Adipose tissue (tissue), 3 donors: Measurements from ENCODE around the gene GPC1. TPM values are rescaled to one million over a fixed set of nuclear protein-coding genes. Genes with fewer than 3 reads are reported as not detected.
"Not testable (repeated sequence)": the region's sequence is repeated elsewhere in the genome, so short reads cannot be mapped to it uniquely, and the experiment has no call there.

Experiments
- H3K27ac ChIP-seq: one replicate; pipeline ENCODE4 v1.5.1; 2013; ENCODE audit warnings: low read depth, low read length
- WGBS, 3 donors: extraction: QIAGEN DNeasy Blood & Tissue Kit; methylation state at CpG; one replicate each; pipeline ENCODE4 v1.1.7; 2013; 5-methylcytosine and 5-hydroxymethylcytosine counted together
- polyA plus RNA-seq, 3 donors: library from polyadenylated mRNA; stranded (reverse); fragments of 200-250 nt; gene quantifications; one replicate each; pipeline ENCODE4 v1.2.3, GENCODE V29; 2013
- donor health status: healthy with polysubstance abuse.
- donor health status: Bipolar disorder and iron deficiency.
- donor health status: healthy.

GPC1 gene
- polyA plus RNA-seq, 3 donors, result 22.5 to 62.0 (median 27.1) TPM

DNA sequence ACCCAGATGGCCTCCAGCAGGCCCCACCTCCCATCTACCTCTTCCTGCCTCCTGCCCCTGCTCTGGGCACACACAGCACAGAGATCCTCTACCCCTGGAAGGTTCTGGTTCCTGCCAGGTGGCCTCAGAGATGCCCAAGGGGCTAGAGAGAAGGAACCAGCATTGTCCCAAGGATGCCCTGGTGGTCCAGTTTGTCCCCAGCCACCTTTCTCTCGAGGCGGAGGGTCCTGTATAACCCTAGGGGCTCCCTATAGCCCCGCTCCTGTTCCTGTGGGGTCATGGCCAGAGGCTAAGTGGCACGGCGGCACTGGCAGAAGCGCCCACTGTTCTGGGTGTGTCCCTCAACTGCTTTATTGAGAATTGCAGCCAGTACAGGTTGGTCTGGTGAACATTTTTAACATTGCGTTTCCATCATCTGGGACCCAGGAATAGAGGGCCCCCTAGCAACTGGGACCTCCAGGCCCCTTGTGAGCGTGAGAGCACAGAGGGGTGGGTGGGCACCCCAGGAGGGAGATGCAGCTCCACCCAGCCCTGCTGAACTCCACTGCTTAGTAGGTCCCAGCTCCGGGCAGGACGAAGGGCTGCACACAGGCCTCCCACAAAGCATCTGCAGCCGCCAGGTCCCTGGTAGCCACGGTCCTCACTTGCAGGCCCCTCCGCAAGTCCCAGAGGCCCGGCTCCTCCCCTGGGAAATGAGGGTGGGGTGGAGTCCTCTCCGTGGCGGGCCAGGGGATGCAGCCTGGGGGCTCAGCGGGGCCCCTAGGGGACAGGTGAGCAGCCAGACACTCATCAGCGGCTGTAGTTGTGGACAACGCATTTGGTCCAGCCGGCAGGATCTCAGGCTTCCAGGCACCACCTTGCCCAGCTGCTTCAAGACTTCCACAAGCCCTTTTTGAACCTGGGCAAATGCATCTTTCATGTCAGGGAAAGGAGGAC is 33.1 kb downstream of the GPC1 start:
- WGBS, 3 donors, result 65 to 78% (median 77%) methylated on average over 20 of the region's 20 CpGs

GRCh38 chr2:240469239-240469636 is 33.8 kb downstream of the GPC1 start:
- WGBS, 3 donors, result 35 to 57% (median 47%) methylated on average over 10 of the region's 10 CpGs
- no peak overlapping the region for H3K27ac ChIP-seq

More for the DNA sequence above, 33.1 kb downstream of the GPC1 start:
- H3K27ac ChIP-seq, result no peak overlapping the region

DNA sequence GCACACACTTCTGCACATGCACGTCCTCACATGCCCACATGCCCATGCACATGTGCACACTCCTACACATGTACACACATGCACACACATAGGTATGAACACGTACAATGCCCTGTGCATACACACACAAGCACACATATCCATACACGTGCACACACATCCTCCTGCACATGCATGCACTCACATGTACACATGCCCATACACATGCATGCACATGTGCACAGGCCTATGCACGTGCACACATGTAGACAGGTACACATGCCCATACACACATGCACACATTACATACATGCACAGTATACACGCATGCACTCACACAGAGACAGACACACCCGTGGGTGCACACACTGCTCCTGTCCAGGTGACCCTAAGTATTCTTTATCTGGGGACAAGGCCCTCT is 34.3 kb downstream of the GPC1 start:
- H3K27ac ChIP-seq, result no peak overlapping the region
- WGBS, 3 donors, result 89 to 92% (median 91%) methylated on average over 6 of the region's 6 CpGs

- 95 to 97% (median 96%) methylated on average over 11 of the region's 11 CpGs for WGBS, 3 donors
Observed at GRCh38 chr2:240472078-240472790, 36.8 kb downstream of the GPC1 start.

DNA sequence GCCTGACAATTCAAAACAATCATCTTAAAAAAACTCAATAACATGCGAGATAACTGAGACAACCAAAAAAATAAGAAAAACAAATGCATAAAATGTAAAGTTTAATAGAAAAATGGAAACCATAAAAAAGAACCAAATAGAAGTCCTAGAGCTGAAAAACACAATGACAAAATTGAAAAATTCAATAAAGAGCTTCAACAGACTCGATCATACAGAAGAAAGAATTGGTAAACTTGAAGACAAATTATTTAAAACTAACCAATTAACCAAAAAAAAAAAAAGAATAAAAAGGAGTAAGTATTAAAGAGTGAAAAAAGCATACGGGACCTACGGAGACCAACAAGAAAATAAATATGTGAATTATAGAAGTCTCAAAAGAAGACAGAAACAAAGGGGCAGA is 37.7 kb downstream of the GPC1 start:
- H3K27ac ChIP-seq, result no peak overlapping the region
- 95 to 98% (median 96%) methylated on average over 4 of the region's 4 CpGs for WGBS, 3 donors

More at GRCh38 chr2:240472078-240472790, 36.8 kb downstream of the GPC1 start:
- no peak overlapping the region for H3K27ac ChIP-seq

DNA sequence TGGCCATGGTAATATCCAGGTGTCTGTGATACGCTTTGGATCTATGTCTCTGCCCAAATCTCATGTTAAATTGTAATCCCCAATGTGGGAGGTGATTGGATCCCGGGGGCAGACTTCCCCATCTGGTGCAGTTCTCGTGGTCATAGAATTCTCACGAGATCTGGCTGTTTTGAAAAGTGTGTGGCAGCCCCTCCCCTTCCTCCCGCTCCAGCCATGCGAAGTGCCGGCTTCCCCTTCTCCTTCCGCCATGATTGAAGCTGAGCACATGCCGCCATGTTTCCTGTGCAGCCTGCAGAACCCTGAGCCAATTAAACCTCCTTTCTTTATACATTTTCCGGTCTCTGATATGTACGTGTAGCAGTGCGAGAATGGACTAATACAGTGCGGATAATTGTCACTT is 42.5 kb downstream of the GPC1 start:
- whole genome bisulfite sequencing, 3 donors, result 81 to 87% (median 85%) methylated on average over 13 of the region's 13 CpGs
- H3K27ac ChIP-seq, result no peak overlapping the region

DNA sequence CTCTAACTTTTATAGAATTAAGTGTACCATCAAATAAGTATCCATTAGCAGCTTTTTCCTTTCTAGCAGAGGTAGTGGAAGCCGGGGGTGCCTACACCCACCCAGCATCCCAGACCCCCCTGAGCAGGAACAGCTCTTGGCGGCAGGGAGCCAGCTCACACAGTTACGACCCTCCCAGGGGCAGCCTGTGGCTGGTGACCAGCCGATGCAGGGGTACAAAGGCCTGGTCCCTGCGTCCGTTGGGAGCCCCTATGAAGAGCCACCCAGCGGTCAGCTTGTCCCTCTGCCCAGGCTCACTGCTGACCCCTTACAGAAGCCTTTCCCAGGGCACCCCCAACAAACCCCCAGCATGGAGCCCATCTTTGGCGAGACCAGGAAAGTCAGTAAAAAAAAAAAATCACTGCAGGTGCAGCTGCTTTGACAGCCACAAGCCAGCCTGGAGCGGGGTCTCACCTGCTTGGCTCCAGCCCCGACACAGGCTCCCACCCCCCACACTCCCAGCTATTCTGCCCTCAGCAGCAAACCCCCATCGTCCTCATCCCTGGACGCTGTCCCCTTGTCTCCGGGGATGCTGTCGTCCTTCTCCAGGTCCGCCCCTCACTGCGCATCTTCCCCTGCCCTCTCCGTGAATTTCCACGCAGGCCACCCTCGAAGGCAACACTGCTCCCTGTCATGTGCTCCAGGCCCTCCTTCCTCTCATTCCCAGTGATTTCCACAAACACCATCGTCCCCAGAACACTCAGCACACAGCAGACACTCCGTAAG is 43.1 kb downstream of the GPC1 start:
- 93 to 95% (median 94%) methylated on average over 21 of the region's 21 CpGs for WGBS, 3 donors
- H3K27ac ChIP-seq, result no peak overlapping the region

GRCh38 chr2:240479111-240479501 is 43.6 kb downstream of the GPC1 start:
- no peak overlapping the region for H3K27ac ChIP-seq
- 85 to 88% (median 86%) methylated on average over 12 of the region's 12 CpGs for WGBS, 3 donors

DNA sequence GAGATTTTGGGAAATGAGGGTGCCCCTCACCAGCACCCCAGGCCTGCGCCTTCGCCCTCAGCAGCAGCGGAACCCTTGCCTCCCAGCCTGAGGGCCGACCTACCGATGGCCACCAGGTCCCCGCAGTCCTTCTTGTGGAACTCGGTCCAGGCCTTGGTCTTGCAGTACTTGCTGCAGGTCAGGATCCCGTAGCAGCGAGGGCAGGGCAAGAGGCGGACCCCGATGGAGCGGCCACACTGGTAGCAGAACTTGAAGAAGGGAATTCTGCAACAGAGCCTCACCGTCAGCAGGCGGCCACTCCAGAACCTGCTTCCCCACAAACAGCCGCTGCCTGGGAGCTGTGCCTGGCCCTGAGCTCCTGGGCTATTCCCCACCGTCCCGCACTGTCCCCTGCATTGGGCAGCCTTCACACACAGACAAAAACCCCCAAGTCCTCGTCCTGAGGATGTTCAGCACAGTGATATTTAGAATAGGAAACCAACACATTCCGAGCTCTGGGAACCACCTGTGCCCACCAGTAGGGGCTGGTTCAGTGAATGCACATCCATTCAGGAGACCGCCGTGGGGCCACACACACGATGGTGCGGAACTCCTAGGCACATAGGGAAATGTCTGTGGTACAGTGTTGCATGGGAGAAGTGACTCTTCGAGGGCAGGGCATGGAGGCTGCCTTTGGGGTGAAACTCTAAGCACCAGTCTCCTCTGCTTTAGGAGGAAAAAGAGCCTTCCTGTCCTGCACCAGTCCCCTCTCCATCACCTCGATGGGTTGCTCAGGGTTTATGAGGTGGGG is 45.6 kb downstream of the GPC1 start:
- 85 to 95% (median 89%) methylated on average over 25 of the region's 25 CpGs for WGBS, 3 donors
- no peak overlapping the region for H3K27ac ChIP-seq

DNA sequence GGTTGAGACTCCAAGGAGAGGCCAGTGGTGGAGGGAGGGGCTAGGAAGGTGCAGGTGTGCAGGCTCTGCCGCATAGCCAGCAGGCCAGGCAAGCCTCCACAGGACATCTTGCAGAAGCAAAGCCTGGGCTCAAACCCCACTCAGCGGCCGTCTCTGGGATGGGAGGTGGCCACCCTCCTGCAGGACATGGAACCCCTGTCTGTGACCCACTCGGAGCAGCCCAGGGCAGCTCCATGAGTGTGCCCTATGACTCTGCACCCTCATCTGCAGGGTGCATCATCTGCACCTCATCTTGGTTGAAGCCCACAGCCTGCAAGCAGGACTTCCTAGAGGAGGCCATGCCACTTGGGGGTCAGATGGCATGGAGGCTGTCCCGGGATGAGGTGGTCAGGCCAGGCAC is 46.3 kb downstream of the GPC1 start:
- WGBS, 3 donors, result 89 to 95% (median 91%) methylated on average over 5 of the region's 5 CpGs
- no peak overlapping the region for H3K27ac ChIP-seq

- H3K27ac ChIP-seq, result no peak overlapping the region
- 91 to 95% (median 93%) methylated on average over 11 of the region's 11 CpGs for WGBS, 3 donors
Observed at GRCh38 chr2:240482141-240482540, 46.7 kb downstream of the GPC1 start.

GRCh38 chr2:240491483-240491882 is 56.0 kb downstream of the GPC1 start:
- H3K27ac ChIP-seq, result no peak overlapping the region
- 75 to 83% (median 79%) methylated on average over 2 of the region's 2 CpGs for WGBS, 3 donors

DNA sequence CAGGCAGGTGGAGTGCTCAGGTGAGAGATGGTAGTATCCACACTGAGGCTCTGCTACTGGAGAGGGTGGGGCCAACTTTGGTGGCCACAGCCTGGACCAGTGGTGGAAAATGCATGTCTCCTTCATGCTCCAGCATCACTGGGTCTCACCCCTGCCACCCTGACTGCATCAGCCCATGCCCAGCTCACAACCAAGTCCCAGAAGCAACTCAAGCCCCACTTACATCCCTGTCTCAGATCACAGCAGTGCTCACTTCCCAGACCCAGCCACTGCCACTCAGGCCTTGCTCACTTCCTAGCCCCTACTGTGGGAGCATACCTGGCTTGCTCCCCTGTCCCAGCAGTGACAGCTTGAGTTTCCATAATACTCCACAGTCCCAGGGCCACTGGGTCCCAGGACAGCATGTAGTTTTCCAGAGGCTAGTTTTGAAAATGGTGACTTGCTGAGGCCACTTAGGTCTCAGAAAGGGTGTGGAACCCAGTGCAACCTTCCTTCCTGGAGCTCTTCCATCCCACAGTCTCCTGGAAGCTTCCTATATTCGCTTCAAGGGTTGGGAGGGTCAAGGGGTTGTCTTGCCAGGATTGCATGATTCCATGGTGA is 58.8 kb downstream of the GPC1 start:
- H3K27ac ChIP-seq, result no peak overlapping the region
- WGBS, 3 donors, result 75 to 91% (median 86%) methylated on average over 1 of the region's 1 CpG

- 79 to 85% (median 83%) methylated on average over 11 of the region's 11 CpGs for WGBS, 3 donors
- not testable (repeated sequence) for H3K27ac ChIP-seq
Observed at GRCh38 chr2:240494942-240495341, 59.5 kb downstream of the GPC1 start.

DNA sequence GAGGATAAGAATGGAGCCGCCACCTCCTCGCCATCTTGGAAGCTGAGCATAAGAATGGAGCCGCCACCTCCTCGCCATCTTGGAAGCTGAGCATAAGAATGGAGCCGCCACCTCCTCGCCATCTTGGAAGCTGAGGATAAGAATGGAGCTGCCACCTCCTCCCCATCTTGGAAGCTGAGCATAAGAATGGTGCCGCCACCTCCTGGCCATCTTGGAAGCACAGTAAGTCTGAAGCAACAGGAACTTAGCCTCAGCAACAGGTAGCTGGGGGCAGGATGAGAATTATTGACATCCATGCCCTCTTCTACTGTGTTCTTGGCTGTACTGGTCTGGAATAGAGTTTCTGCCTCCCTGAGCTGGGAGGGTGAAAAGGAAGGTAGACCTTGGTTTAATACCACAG is 61.6 kb downstream of the GPC1 start:
- WGBS, 3 donors, result 97 to 98% (median 97%) methylated on average over 7 of the region's 7 CpGs
- H3K27ac ChIP-seq, result not testable (repeated sequence)

GRCh38 chr2:240498171-240498957 is 62.9 kb downstream of the GPC1 start:
- whole genome bisulfite sequencing, 3 donors, result 83 to 94% (median 83%) methylated on average over 13 of the region's 13 CpGs
- no peak overlapping the region for H3K27ac ChIP-seq

- 88 to 96% (median 91%) methylated on average over 9 of the region's 9 CpGs for WGBS, 3 donors
- H3K27ac ChIP-seq, result no peak overlapping the region
Observed at GRCh38 chr2:240498958-240499260, 63.4 kb downstream of the GPC1 start.
